ENCODE results near the gene GCK.
A peak's percentile ranks its signal among the peaks of the same experiment; 100 is the strongest.

Gene GCK

DNA sequence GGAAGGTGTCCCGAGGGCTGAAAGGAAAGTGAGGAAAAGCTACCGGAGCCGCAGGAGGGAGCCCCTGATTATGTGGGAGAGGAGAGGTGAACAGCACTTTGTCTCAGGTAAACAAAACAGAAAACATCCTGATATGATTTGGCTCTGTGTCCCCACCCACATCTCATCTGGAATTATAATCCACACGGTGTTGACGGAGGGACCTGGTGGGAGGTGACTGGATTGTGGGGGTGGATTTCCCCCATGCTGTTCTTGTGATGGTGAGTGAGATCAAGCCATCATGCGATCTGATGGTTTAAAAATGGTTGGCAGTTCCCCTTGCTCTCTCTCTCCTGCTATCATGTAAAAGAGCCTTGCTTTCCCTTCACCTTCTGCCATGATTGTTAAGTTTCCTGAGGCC is 68.8 kb downstream of the GCK start:
- DNase-seq (ENCODE audit: low spot score) = no peak
- Histone ChIP-seq H4K91ac (ENCODE audit: low read depth, low read length, poor library complexity) (no peak overlapping the region), H3K18ac (ENCODE audit: low read length) (no peak overlapping the region), H4K8ac (ENCODE audit: low read depth, low read length) (no peak overlapping the region), H3K79me1 (ENCODE audit: low read depth, low read length) (peaks cover 8% of the 10 kb centered on the region), H3K4ac (ENCODE audit: low read length) (no peak overlapping the region), H2AFZ (ENCODE audit: low read length) (no peak overlapping the region), H3K27ac (replicated peaks; ENCODE audit: low read length) (no peak overlapping the region), H2AK5ac (ENCODE audit: low read depth, low read length) (no peak overlapping the region), H3K36me3 (replicated peaks in 1 of 2; ENCODE audit: control insufficient read depth in 2 of 2, insufficient read depth in 2 of 2, low read length in 2 of 2) (peaks cover 49 to 64% of the 10 kb centered on the region in 2 donors), H3K14ac (ENCODE audit: low read length) (no peak overlapping the region), H3K4me1 (ENCODE audit: control insufficient read depth in 2 of 2, insufficient read depth in 1 of 2, low read depth in 1 of 2, low read length in 2 of 2) (peaks cover 4 to 12% of the 10 kb centered on the region in 2 donors), H2BK15ac (ENCODE audit: low read length) (no peak overlapping the region), H3K9ac (ENCODE audit: low read depth, low read length, poor library complexity) (no peak overlapping the region), H3K27me3 (ENCODE audit: control insufficient read depth in 3 of 3, insufficient read depth in 3 of 3, low read depth in 1 of 3, low read length in 3 of 3) (no peaks in the 10 kb centered on the region), H2BK120ac (ENCODE audit: low read depth, low read length) (no peak overlapping the region), H3K4me3 (ENCODE audit: low read length in 2 of 2) (no peak overlapping the region), H3K4me2 (ENCODE audit: insufficient read depth, low read length, poor library complexity, severe bottlenecking) (no peak overlapping the region), H2BK5ac (ENCODE audit: low read length) (peak overlapping the region; percentile 88), H2BK12ac (ENCODE audit: low read length) (no peak overlapping the region), H3K23ac (ENCODE audit: low read depth, low read length, poor library complexity) (no peak overlapping the region), H3K9me3 (replicated peaks in 1 of 2; ENCODE audit: control insufficient read depth in 2 of 2, insufficient read depth in 1 of 2, low read depth in 1 of 2, low read length in 2 of 2) (no peaks in the 10 kb centered on the region)
- no CpG with 5 or more reads among the region's 6 CpGs for WGBS, 2 donors (ENCODE audit: extremely low coverage in 2 of 2, insufficient read length in 2 of 2, insufficient replicate concordance in 1 of 2)

DNA sequence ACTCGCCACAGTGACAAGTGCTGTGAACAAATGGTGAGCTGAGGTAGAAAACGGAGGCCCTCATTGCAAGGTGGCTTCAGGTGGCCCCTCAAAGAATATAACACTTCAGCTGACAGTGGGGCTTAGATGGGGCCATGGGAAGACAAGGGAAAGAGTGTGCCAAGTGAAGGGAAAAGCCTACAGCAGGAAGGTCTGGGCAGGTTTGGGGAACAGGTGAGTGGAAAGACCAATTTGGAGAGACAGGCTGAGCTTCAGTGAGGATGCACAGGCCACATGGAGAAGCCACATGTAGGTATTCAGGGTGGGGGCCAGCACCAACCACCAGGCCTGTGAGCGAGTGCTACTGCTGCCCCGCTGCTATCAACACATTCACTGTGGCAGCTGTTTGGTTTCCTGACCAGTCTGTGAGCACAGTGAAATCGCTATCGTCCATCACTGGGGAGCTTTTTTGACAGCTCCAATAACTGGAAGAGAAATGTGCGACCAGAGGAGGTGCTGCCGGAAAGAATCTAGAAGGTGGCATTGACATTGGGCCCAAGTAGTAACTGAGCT is 69.3 kb downstream of the GCK start:
- Histone ChIP-seq H4K91ac (ENCODE audit: low read depth, low read length, poor library complexity) (no peak overlapping the region), H2AK5ac (ENCODE audit: low read depth, low read length) (no peak overlapping the region), H2BK15ac (ENCODE audit: low read length) (no peak overlapping the region), H3K4me3 (ENCODE audit: low read length in 2 of 2) (no peak overlapping the region), H3K9me3 (replicated peaks in 1 of 2; ENCODE audit: control insufficient read depth in 2 of 2, insufficient read depth in 1 of 2, low read depth in 1 of 2, low read length in 2 of 2) (no peaks in the 10 kb centered on the region), H3K36me3 (replicated peaks in 1 of 2; ENCODE audit: control insufficient read depth in 2 of 2, insufficient read depth in 2 of 2, low read length in 2 of 2) (peaks cover 54 to 69% of the 10 kb centered on the region in 2 donors), H2BK120ac (ENCODE audit: low read depth, low read length) (no peak overlapping the region), H3K14ac (ENCODE audit: low read length) (no peak overlapping the region), H4K8ac (ENCODE audit: low read depth, low read length) (no peak overlapping the region), H3K79me1 (ENCODE audit: low read depth, low read length) (peaks cover 8% of the 10 kb centered on the region), H2AFZ (ENCODE audit: low read length) (no peak overlapping the region), H3K27ac (replicated peaks; ENCODE audit: low read length) (no peak overlapping the region), H3K4me1 (ENCODE audit: control insufficient read depth in 2 of 2, insufficient read depth in 1 of 2, low read depth in 1 of 2, low read length in 2 of 2) (peaks cover 4 to 12% of the 10 kb centered on the region in 2 donors), H3K23ac (ENCODE audit: low read depth, low read length, poor library complexity) (no peak overlapping the region), H3K27me3 (ENCODE audit: control insufficient read depth in 3 of 3, insufficient read depth in 3 of 3, low read depth in 1 of 3, low read length in 3 of 3) (no peaks in the 10 kb centered on the region), H3K18ac (ENCODE audit: low read length) (no peak overlapping the region), H2BK5ac (ENCODE audit: low read length) (peak overlapping the region; percentile 88), H2BK12ac (ENCODE audit: low read length) (no peak overlapping the region), H3K4ac (ENCODE audit: low read length) (no peak overlapping the region), H3K4me2 (ENCODE audit: insufficient read depth, low read length, poor library complexity, severe bottlenecking) (no peak overlapping the region), H3K9ac (ENCODE audit: low read depth, low read length, poor library complexity) (no peak overlapping the region)
- DNase-seq (ENCODE audit: low spot score) = no peak
- WGBS, 2 donors (ENCODE audit: extremely low coverage in 2 of 2, insufficient read length in 2 of 2, insufficient replicate concordance in 1 of 2) = no CpG with 5 or more reads among the region's 8 CpGs

DNA sequence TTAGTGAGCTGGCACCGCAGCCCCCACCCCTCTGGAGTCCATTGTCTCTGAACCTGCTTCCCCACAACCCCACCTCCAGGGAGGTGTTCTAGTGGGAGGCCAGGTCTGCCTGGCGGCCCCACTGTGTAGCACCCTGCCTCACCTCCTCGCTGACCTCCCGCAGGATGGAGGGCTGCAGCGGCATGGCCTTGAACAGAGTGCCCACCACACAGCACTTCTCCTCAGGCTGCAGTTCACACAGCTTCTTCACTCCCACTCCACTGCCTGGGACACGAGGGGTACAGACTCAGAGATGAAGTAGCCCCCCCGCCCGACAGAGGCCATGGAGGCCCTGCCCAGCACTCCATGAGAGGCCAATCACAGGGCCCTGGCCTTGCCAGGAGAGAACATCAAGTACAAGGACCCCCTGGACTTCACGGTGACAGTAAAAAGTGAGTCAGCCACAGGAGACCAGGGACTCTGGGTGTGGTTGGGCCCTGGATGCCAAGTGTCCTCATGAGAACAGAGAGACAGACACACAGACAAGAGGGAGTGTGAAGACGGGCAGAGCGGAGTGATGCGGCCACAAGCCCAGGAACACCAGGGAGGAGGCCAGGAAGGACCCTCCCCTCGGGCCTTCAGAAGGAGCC is 71.3 kb downstream of the GCK start:
- no peak overlapping the region for H2AK5ac ChIP-seq (ENCODE audit: low read depth, low read length)
- no peak overlapping the region for H3K9ac ChIP-seq (ENCODE audit: low read depth, low read length, poor library complexity)
- peaks cover 68 to 87% of the 10 kb centered on the region in 2 donors for H3K36me3 ChIP-seq (replicated peaks in 1 of 2; ENCODE audit: control insufficient read depth in 2 of 2, insufficient read depth in 2 of 2, low read length in 2 of 2)
- no peak overlapping the region for H2BK120ac ChIP-seq (ENCODE audit: low read depth, low read length)
- H4K8ac ChIP-seq (ENCODE audit: low read depth, low read length) = no peak overlapping the region
- WGBS, 2 donors (ENCODE audit: extremely low coverage in 2 of 2, insufficient read length in 2 of 2, insufficient replicate concordance in 1 of 2) = no CpG with 5 or more reads among the region's 13 CpGs
- H3K23ac ChIP-seq (ENCODE audit: low read depth, low read length, poor library complexity) = no peak overlapping the region
- H3K4me2 ChIP-seq (ENCODE audit: insufficient read depth, low read length, poor library complexity, severe bottlenecking) = no peak overlapping the region
- no peaks in the 10 kb centered on the region for H3K9me3 ChIP-seq (replicated peaks in 1 of 2; ENCODE audit: control insufficient read depth in 2 of 2, insufficient read depth in 1 of 2, low read depth in 1 of 2, low read length in 2 of 2)
- peaks cover 4 to 9% of the 10 kb centered on the region in 2 donors for H3K4me1 ChIP-seq (ENCODE audit: control insufficient read depth in 2 of 2, insufficient read depth in 1 of 2, low read depth in 1 of 2, low read length in 2 of 2)
- no peaks in the 10 kb centered on the region for H3K27me3 ChIP-seq (ENCODE audit: control insufficient read depth in 3 of 3, insufficient read depth in 3 of 3, low read depth in 1 of 3, low read length in 3 of 3)
- H2BK5ac ChIP-seq (ENCODE audit: low read length) = no peak overlapping the region
- H2BK15ac ChIP-seq (ENCODE audit: low read length) = no peak overlapping the region
- H3K79me1 ChIP-seq (ENCODE audit: low read depth, low read length) = peaks cover 8% of the 10 kb centered on the region
- H2AFZ ChIP-seq (ENCODE audit: low read length) = no peak overlapping the region
- no peak overlapping the region for H2BK12ac ChIP-seq (ENCODE audit: low read length)
- no peak overlapping the region for H3K4ac ChIP-seq (ENCODE audit: low read length)
- no peak overlapping the region for H3K14ac ChIP-seq (ENCODE audit: low read length)
- H4K91ac ChIP-seq (ENCODE audit: low read depth, low read length, poor library complexity) = no peak overlapping the region
- no peak overlapping the region for H3K4me3 ChIP-seq (ENCODE audit: low read length in 2 of 2)
- H3K27ac ChIP-seq (replicated peaks; ENCODE audit: low read length) = no peak overlapping the region
- no peak overlapping the region for H3K18ac ChIP-seq (ENCODE audit: low read length)
- no peak for DNase-seq (ENCODE audit: low spot score)

DNA sequence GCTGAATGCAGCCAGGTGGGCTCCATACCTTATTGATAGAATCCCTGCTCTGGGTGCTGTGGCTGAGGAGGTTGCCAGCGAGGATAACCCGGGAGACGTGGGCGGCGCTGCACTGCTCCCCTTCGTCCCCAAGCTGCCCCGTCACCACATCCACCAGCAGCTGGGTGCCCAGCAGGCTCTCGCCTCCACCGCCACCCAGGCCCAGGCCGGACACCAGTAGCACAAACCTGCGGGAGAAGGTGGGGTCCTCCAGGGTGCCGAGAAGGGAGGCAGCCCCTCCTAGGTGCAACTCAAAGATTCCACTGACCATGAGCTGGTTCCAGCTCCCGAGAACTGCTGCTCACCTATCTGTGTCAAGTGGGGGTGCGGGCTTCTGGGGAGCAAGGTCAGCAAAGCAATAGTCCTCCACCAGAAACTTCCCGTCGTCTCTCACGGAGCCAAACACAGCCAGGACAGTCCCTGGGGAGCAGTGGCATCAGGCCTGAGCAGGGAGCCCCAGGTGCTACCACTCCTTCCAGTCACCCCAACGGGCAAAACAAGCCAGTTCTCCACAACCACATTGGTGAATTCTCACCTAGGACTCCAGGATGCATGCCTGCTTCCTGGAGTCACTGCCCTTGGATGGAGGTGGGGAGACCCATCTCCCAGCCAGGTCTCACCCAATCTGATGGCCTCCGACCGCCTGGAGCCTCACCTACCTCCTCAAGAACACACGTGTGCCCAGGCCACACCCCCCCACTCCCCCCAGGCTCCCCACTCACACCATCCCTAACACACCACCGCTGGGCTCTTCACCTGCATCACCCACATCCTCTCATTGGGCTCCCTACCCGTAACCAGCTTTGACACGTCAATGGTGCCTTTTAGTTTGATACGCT is 72.2 kb downstream of the GCK start:
- Histone ChIP-seq H2AFZ (ENCODE audit: low read length) (no peak overlapping the region), H3K4ac (ENCODE audit: low read length) (no peak overlapping the region), H3K23ac (ENCODE audit: low read depth, low read length, poor library complexity) (peak overlapping the region; percentile 39), H3K27me3 (ENCODE audit: control insufficient read depth in 3 of 3, insufficient read depth in 3 of 3, low read depth in 1 of 3, low read length in 3 of 3) (no peaks in the 10 kb centered on the region), H3K9ac (ENCODE audit: low read depth, low read length, poor library complexity) (no peak overlapping the region), H4K8ac (ENCODE audit: low read depth, low read length) (no peak overlapping the region), H3K9me3 (replicated peaks in 1 of 2; ENCODE audit: control insufficient read depth in 2 of 2, insufficient read depth in 1 of 2, low read depth in 1 of 2, low read length in 2 of 2) (no peaks in the 10 kb centered on the region), H3K14ac (ENCODE audit: low read length) (no peak overlapping the region), H3K4me3 (ENCODE audit: low read length in 2 of 2) (no peak overlapping the region), H3K4me2 (ENCODE audit: insufficient read depth, low read length, poor library complexity, severe bottlenecking) (no peak overlapping the region), H3K79me1 (ENCODE audit: low read depth, low read length) (peaks cover 8% of the 10 kb centered on the region), H3K18ac (ENCODE audit: low read length) (no peak overlapping the region), H2BK12ac (ENCODE audit: low read length) (no peak overlapping the region), H2BK15ac (ENCODE audit: low read length) (no peak overlapping the region), H3K36me3 (replicated peaks in 1 of 2; ENCODE audit: control insufficient read depth in 2 of 2, insufficient read depth in 2 of 2, low read length in 2 of 2) (peaks cover 67 to 87% of the 10 kb centered on the region in 2 donors), H2AK5ac (ENCODE audit: low read depth, low read length) (no peak overlapping the region), H3K27ac (replicated peaks; ENCODE audit: low read length) (no peak overlapping the region), H3K4me1 (ENCODE audit: control insufficient read depth in 2 of 2, insufficient read depth in 1 of 2, low read depth in 1 of 2, low read length in 2 of 2) (peaks cover 3% of the 10 kb centered on the region in 2 donors), H4K91ac (ENCODE audit: low read depth, low read length, poor library complexity) (no peak overlapping the region), H2BK5ac (ENCODE audit: low read length) (no peak overlapping the region), H2BK120ac (ENCODE audit: low read depth, low read length) (no peak overlapping the region)
- WGBS, 2 donors (ENCODE audit: extremely low coverage in 2 of 2, insufficient read length in 2 of 2, insufficient replicate concordance in 1 of 2) = no CpG with 5 or more reads among the region's 25 CpGs
- no peak for DNase-seq (ENCODE audit: low spot score)

Data from neuronal stem cell (in vitro differentiated cells).